GM12878 (cell line): ENCODE measurements around the gene EGR1. TPM values are rescaled to one million over a fixed set of nuclear protein-coding genes. Genes with fewer than 3 reads are reported as not detected.

ENCODE experiments used
- ATAC-seq: fragments of 200-7000 bp; cut with Tn5 transposase; 3 replicates; pipeline ENCODE4 v1.9.1; 2020; ENCODE audit warnings: mild to moderate bottlenecking, moderate library complexity
- BruUV-seq: library from RNA; stranded (reverse); fragments of 400-500 nt; replicated peaks from 2 replicates; lab custom pipeline; 2021; lab: Mats Ljungman, UMichigan
- CTCF ChIA-PET: fragments of 300-600 bp; sonication (Branson Sonifier 250); formaldehyde crosslinking; extraction: SDS; loops from one replicate; lab custom pipeline; 2021; ENCODE audit warnings: inconsistent platforms; lab: Yijun Ruan, JAX
- POLR2A ChIA-PET: fragments of 350-600 bp; formaldehyde crosslinking; extraction: SDS; loops from one replicate; lab custom pipeline; 2021; ENCODE audit warnings: inconsistent platforms; lab: Charles Lee
- RAD21 ChIA-PET: fragments of 300-600 bp; sonication (Branson Sonifier 250); formaldehyde crosslinking; loops from one replicate; lab custom pipeline; 2023; ENCODE audit warnings: antibody characterized with exemption; ENCODE audit not compliant: unreplicated experiment; lab: Charles Lee
- SMC1A ChIA-PET: fragments of 300-600 bp; sonication (Branson Sonifier 250); formaldehyde crosslinking; loops from one replicate; lab custom pipeline; 2023; ENCODE audit not compliant: unreplicated experiment, uncharacterized antibody; lab: Charles Lee
- DNase-seq: peaks from one replicate; pipeline ENCODE4 v3.0.0-alpha.2; 2011; ENCODE audit warnings: low read depth, low spot score
- FAIRE-seq: peaks from 3 replicates; lab custom pipeline; 2011; peaks lifted over from hg19 to GRCh38; lab: Jason Lieb, UNC
- H2AFZ ChIP-seq: 2 replicates; pipeline ENCODE4 v1.6.0; 2011; ENCODE audit warnings: low read depth, low read length, control low read depth; ENCODE audit not compliant: control insufficient read depth
- H3K27ac ChIP-seq: 2 replicates; pipeline ENCODE4 v1.5.1; 2011; ENCODE audit warnings: control low read depth; ENCODE audit not compliant: control insufficient read depth, insufficient read depth
- H3K27me3 ChIP-seq, 2 experiments: replicated peaks in 1 of 2; 2 replicates each; pipeline versions ENCODE4 v1.6.0 to v1.6.1; 2011; ENCODE audit warnings: low read length in 1 of 2; ENCODE audit not compliant: control insufficient read depth in 2 of 2, insufficient read depth in 2 of 2
- H3K36me3 ChIP-seq, 2 experiments: 2 replicates each; pipeline ENCODE4 v1.5.1; 2011; ENCODE audit warnings: low read length in 1 of 2; ENCODE audit not compliant: control insufficient read depth in 2 of 2, insufficient read depth in 2 of 2
- H3K4me1 ChIP-seq: 2 replicates; pipeline ENCODE4 v1.6.1; 2011; ENCODE audit warnings: mild to moderate bottlenecking, low read length, moderate library complexity, mixed read lengths; ENCODE audit not compliant: control insufficient read depth, insufficient read depth
- H3K4me2 ChIP-seq: 2 replicates; pipeline ENCODE4 v1.6.0; 2011; ENCODE audit warnings: control low read depth; ENCODE audit not compliant: control insufficient read depth, insufficient read depth
- H3K4me3 ChIP-seq: fragments of 200-600 bp; sonication (generic); 2 replicates; pipeline ENCODE4 v1.5.1; 2016
- H3K79me2 ChIP-seq: 2 replicates; pipeline ENCODE4 v1.6.0; 2011; ENCODE audit warnings: low read length; ENCODE audit not compliant: control insufficient read depth, insufficient read depth
- H3K9ac ChIP-seq: 2 replicates; pipeline ENCODE4 v1.8.0; 2011; ENCODE audit warnings: low read length, control low read depth, mixed read lengths; ENCODE audit not compliant: control insufficient read depth, insufficient read depth
- H3K9me3 ChIP-seq: replicated peaks from 3 replicates; pipeline ENCODE4 v1.5.1; 2011; ENCODE audit warnings: mild to moderate bottlenecking, low read length; ENCODE audit not compliant: control insufficient read depth, insufficient read depth
- H4K20me1 ChIP-seq: 2 replicates; pipeline ENCODE4 v1.6.0; 2011; ENCODE audit not compliant: control insufficient read depth, insufficient read depth
- BACH1 ChIP-seq: fragments of 450-650 bp; IDR thresholded peaks from 2 replicates; pipeline ENCODE4 v1.6.1; 2017; ENCODE audit warnings: mild to moderate bottlenecking, borderline replicate concordance
- FOXM1 ChIP-seq: IDR thresholded peaks from 2 replicates; pipeline ENCODE4 v1.6.1; 2012; ENCODE audit warnings: low read depth, mild to moderate bottlenecking, inconsistent platforms, low read length, moderate library complexity
- IRF4 ChIP-seq: IDR thresholded peaks from 2 replicates; pipeline ENCODE4 v1.6.1; 2011; ENCODE audit warnings: low read depth, low read length
- JUND ChIP-seq: IDR thresholded peaks from 2 replicates; pipeline ENCODE4 v1.6.1; 2012; ENCODE audit warnings: low read depth, mild to moderate bottlenecking, low read length, improper control_type of control experiment, moderate library complexity
- KAT2A ChIP-seq: conservative IDR thresholded peaks from 2 replicates; pipeline ENCODE4 v1.6.1; 2011; ENCODE audit warnings: low read depth, low read length; ENCODE audit not compliant: control insufficient read depth
- MEF2B ChIP-seq: fragments of 450-650 bp; IDR thresholded peaks from 2 replicates; pipeline ENCODE4 v1.6.1; 2018; ENCODE audit warnings: mild to moderate bottlenecking, moderate library complexity; ENCODE audit not compliant: partially characterized antibody, poor library complexity, severe bottlenecking
- NR2C2 ChIP-seq: IDR thresholded peaks from 2 replicates; pipeline ENCODE4 v1.6.1; 2011; ENCODE audit warnings: borderline replicate concordance, low read depth; ENCODE audit not compliant: control insufficient read depth, insufficient read length
- RAD21 ChIP-seq: IDR thresholded peaks from 2 replicates; pipeline ENCODE4 v1.6.1; 2011; ENCODE audit warnings: mild to moderate bottlenecking, low read depth, low read length, moderate library complexity; ENCODE audit not compliant: insufficient read depth
- RB1 ChIP-seq: fragments of 450-650 bp; formaldehyde crosslinking; IDR thresholded peaks from 2 replicates; pipeline ENCODE4 v1.6.1; 2017; ENCODE audit warnings: mild to moderate bottlenecking, borderline replicate concordance
- SREBF1 ChIP-seq: IDR thresholded peaks from 2 replicates; pipeline ENCODE4 v1.6.1; 2012; ENCODE audit warnings: mild to moderate bottlenecking, low read length
- STAT1 ChIP-seq: fragments of 450-650 bp; conservative IDR thresholded peaks from 2 replicates; pipeline ENCODE4 v1.6.1; 2014; ENCODE audit warnings: antibody characterized with exemption, mild to moderate bottlenecking
- ZNF622 ChIP-seq: fragments of 450-650 bp; IDR thresholded peaks from 2 replicates; pipeline ENCODE4 v1.6.1; 2017; ENCODE audit warnings: mild to moderate bottlenecking, inconsistent platforms
- WGBS: methylation state at CpG from one replicate; pipeline ENCODE4 v1.1.6; 2016; ENCODE audit warnings: low lambda C conversion rate; ENCODE audit not compliant: insufficient replicate concordance, insufficient coverage; ENCODE audit errors: missing lambda C conversion rate; 5-methylcytosine and 5-hydroxymethylcytosine counted together
- in situ Hi-C: fragments of 300-500 bp; cut with MboI; formaldehyde crosslinking; loops from 9 replicates; pipeline ENCODE4 v1.14.3; 2018; ENCODE audit warnings: mixed read lengths
- intact Hi-C: fragments of 100-400 bp; cut with micrococcal nuclease; formaldehyde crosslinking; loops from one replicate; pipeline ENCODE4 v1.14.2; 2022; ENCODE audit not compliant: unreplicated experiment
- polyA plus RNA-seq, 11 experiments: library from polyadenylated mRNA; depleted of rRNA in 4 of 11; unstranded in 6 of 11; stranded (reverse) in 5 of 11; fragments of >200 nt; fragmentation: Nextera tagmentation in 4 of 11; fragmentation: Illumina TruSeq in 1 of 11; extraction: Ambion mirVana in 4 of 11; extraction: Trizol in 1 of 11; gene quantifications; 1 replicate in 1 of 11; 2 replicates in 10 of 11; pipeline versions ENCODE4 v1.2.1 to v1.2.3, GENCODE V29; 2011 to 2016; ENCODE audit warnings: inconsistent platforms in 2 of 11, missing spikeins in 2 of 11, low read depth in 1 of 11
- total RNA-seq, 4 experiments: library from RNA; depleted of rRNA in 3 of 4; stranded (reverse); fragments of >200 nt in 3 of 4; fragmentation: Illumina TruSeq in 1 of 4; extraction: Trizol in 1 of 4; gene quantifications; 2 replicates each; pipeline versions ENCODE4 v1.2.1 to v1.2.3, GENCODE V29; 2013 to 2021
- TF ChIP-seq, protein P1 (sequence below): fragments of 450-650 bp; IDR thresholded peaks from 2 replicates; pipeline ENCODE4 v1.6.1; 2016; ENCODE audit warnings: mild to moderate bottlenecking
- TF ChIP-seq, protein P2 (sequence below): IDR thresholded peaks from 2 replicates; pipeline ENCODE4 v1.6.1; 2011; ENCODE audit warnings: low read depth, mild to moderate bottlenecking, low read length, moderate library complexity, borderline replicate concordance; ENCODE audit errors: extremely low read depth
- TF ChIP-seq, protein P3 (sequence below): IDR thresholded peaks from 2 replicates; pipeline ENCODE4 v1.6.1; 2011; ENCODE audit warnings: mild to moderate bottlenecking, low read depth, low read length, moderate library complexity; ENCODE audit not compliant: insufficient replicate concordance
- TF ChIP-seq, protein P4 (sequence below): fragments of 450-650 bp; IDR thresholded peaks from 2 replicates; pipeline ENCODE4 v1.6.1; 2018; ENCODE audit warnings: mild to moderate bottlenecking, low read depth, moderate library complexity; ENCODE audit not compliant: partially characterized antibody

The EGR1 gene
- total and polyA plus RNA-seq, 10 of the 15 experiments (the other 5 are each of a cell fraction or from before 2014, with no cell fraction given): 0.89 to 7.3 (median 2.5) TPM

DNA sequence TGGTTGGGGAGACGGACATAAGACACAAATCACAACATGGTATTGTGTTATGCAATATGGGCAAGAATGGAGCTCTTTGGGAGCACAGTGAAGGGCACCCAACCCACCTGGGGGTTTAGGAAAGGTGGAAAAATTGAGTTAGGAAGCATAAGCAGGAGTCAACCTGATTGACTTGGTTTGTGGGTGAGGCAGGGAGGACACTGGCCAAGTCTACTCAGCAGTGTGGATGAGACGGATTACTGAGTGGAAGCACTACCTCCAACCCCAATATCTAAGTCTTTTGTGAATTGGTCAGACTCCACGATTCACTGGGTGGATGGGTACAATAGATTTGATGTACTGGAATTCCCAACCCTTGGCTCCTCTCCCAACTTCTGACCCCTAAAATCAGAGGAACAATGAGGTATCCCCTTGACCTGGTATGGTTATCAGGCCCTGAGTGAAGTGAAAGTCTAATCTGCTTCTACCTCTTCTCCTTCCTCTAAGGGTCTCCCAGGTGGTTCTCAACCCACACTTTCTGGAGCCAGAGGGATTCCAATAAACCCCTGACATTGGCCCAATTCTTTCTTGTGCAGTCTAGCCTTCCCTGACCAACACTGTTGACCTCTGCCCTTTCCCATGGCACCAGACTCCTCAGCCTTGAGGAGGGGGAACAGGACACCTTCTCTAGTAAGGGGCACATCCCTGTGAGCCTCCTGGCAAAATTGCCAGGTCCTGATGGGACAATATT is 5.2 kb downstream of the EGR1 start:
- H3K4me3 ChIP-seq: no peak overlapping the region
- RAD21 ChIA-PET: no interaction called here
- no peaks in the 10 kb centered on the region; a peak in 1 of 4 replicates for H3K36me3 ChIP-seq
- POLR2A ChIA-PET: interaction anchor here (0.9 kb wide), 1 partner anchor 11 kb away, joined by 5 read pairs; no protein-coding TSS in a partner anchor
- intact Hi-C loops: loop anchor here (1.0 kb wide), 1 partner anchor 11 kb away; no protein-coding TSS in a partner anchor
- WGBS: 44% methylated on average over 3 of the region's 3 CpGs
- in situ Hi-C loops: no loop called here
- H3K9me3 ChIP-seq: no peaks in the 10 kb centered on the region
- no peak for FAIRE-seq
- DNase-seq: no peak
- SMC1A ChIA-PET: interaction anchor here (1.0 to 2.0 kb wide), 3 partner anchors 11 to 38 kb away, joined by 3 to 7 read pairs (median 3); no protein-coding TSS in a partner anchor
- H2AFZ ChIP-seq: no peak overlapping the region
- H3K27ac ChIP-seq: no peak overlapping the region
- H3K4me1 ChIP-seq: peaks cover 5% of the 10 kb centered on the region
- no peaks in the 10 kb centered on the region for H4K20me1 ChIP-seq
- no peak overlapping the region for H3K4me2 ChIP-seq
- ATAC-seq: no peak
- TF ChIP-seq RB1: no peak
- TF ChIP-seq BACH1: no peak
- no peak for TF ChIP-seq RAD21
- TF ChIP-seq KAT2A: no peak
- TF ChIP-seq, protein P1, sequence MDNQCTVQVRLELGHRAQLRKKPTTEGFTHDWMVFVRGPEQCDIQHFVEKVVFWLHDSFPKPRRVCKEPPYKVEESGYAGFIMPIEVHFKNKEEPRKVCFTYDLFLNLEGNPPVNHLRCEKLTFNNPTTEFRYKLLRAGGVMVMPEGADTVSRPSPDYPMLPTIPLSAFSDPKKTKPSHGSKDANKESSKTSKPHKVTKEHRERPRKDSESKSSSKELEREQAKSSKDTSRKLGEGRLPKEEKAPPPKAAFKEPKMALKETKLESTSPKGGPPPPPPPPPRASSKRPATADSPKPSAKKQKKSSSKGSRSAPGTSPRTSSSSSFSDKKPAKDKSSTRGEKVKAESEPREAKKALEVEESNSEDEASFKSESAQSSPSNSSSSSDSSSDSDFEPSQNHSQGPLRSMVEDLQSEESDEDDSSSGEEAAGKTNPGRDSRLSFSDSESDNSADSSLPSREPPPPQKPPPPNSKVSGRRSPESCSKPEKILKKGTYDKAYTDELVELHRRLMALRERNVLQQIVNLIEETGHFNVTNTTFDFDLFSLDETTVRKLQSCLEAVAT: no peak
- TF ChIP-seq, protein P2, sequence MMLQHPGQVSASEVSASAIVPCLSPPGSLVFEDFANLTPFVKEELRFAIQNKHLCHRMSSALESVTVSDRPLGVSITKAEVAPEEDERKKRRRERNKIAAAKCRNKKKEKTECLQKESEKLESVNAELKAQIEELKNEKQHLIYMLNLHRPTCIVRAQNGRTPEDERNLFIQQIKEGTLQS: no peak
- TF ChIP-seq IRF4: no peak
- no peak for TF ChIP-seq JUND
- no peak for TF ChIP-seq SREBF1
- no peak for TF ChIP-seq FOXM1
- no peak for TF ChIP-seq NR2C2
- TF ChIP-seq ZNF622: no peak
- TF ChIP-seq MEF2B: no peak
- TF ChIP-seq, protein P3, sequence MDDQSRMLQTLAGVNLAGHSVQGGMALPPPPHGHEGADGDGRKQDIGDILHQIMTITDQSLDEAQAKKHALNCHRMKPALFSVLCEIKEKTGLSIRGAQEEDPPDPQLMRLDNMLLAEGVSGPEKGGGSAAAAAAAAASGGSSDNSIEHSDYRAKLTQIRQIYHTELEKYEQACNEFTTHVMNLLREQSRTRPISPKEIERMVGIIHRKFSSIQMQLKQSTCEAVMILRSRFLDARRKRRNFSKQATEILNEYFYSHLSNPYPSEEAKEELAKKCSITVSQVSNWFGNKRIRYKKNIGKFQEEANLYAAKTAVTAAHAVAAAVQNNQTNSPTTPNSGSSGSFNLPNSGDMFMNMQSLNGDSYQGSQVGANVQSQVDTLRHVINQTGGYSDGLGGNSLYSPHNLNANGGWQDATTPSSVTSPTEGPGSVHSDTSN: no peak
- TF ChIP-seq, protein P4, sequence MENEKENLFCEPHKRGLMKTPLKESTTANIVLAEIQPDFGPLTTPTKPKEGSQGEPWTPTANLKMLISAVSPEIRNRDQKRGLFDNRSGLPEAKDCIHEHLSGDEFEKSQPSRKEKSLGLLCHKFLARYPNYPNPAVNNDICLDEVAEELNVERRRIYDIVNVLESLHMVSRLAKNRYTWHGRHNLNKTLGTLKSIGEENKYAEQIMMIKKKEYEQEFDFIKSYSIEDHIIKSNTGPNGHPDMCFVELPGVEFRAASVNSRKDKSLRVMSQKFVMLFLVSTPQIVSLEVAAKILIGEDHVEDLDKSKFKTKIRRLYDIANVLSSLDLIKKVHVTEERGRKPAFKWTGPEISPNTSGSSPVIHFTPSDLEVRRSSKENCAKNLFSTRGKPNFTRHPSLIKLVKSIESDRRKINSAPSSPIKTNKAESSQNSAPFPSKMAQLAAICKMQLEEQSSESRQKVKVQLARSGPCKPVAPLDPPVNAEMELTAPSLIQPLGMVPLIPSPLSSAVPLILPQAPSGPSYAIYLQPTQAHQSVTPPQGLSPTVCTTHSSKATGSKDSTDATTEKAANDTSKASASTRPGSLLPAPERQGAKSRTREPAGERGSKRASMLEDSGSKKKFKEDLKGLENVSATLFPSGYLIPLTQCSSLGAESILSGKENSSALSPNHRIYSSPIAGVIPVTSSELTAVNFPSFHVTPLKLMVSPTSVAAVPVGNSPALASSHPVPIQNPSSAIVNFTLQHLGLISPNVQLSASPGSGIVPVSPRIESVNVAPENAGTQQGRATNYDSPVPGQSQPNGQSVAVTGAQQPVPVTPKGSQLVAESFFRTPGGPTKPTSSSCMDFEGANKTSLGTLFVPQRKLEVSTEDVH: no peak
- TF ChIP-seq STAT1: no peak
- peaks cover 0 to 6% of the 10 kb centered on the region in 2 experiments; a peak in 1 of 4 replicates for H3K27me3 ChIP-seq
- H3K79me2 ChIP-seq: no peaks in the 10 kb centered on the region
- no peak overlapping the region for H3K9ac ChIP-seq
- CTCF ChIA-PET: interaction anchor here (1.0 kb wide), 1 partner anchor 77 kb away, joined by 5 read pairs; no protein-coding TSS in a partner anchor
- BruUV-seq: no TSS peak
